Measurements from ENCODE around the gene RIIAD1.
A peak's percentile ranks its signal among the peaks of the same experiment; 100 is the strongest.
"Not testable (repeated sequence)": the region's sequence is repeated elsewhere in the genome, so short reads cannot be mapped to it uniquely, and the experiment has no call there.

The RIIAD1 gene

GRCh38 chr1:151737026-151737425 is 15.7 kb downstream of the RIIAD1 start:
- no peak for DNase-seq

GRCh38 chr1:151737479-151737878 is 16.2 kb downstream of the RIIAD1 start:
- no peak for DNase-seq

DNA sequence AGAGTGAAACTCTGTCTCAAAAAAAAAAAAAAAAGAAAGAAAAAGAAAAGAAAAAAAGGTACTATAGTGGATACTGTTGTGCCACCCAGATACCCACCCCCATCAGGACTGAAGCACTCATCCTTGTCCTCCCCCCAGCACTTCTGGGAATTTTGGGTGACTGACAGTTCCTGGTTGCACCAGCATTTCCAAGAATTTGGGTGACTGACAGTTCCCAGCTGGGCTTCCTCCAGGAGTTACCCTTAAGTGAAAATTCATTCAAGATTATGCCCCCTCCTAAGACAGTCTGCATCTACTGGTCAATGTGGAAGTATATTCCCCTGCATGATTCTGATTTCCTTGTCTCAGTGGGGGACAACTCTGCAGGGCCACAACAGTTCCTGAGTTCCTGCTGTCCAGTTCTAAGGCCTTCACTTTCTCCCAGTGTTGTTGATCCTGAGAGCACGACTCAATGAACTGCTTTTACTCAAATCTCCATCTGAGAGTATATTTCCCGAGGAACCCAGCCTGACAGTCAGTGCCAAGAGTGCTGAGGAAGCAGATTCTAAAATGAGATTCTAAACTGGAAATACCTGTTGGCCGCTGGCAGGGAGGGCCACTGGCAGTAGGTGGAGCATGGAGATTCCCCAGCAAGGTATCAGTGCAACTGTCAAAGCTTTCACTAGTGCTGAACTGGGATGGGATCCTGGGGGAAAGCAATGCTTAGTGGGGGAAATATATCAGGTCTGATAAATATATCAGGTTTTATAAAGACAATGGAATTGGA is 18.5 kb downstream of the RIIAD1 start:
- no peak for DNase-seq

DNA sequence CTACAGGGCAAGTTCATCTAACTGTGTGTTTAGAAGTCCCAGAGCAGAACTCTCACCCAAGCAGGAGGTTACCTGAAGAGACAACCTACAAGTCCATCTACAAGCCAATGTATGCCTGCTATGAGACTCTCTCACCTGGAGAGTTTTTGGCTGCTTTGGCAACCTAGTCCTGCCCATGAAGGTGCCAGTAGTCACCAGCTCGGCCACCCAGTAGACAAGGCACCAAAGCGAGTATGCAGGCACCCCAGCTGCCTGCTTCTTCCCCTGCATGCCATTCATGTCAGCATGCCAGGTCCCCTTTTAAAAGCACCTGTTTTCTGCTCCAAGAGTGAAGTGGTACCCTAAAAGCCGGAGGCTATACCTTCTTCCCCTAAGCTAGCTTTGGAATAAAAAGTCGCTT is 20.2 kb downstream of the RIIAD1 start:
- no peak for DNase-seq

DNA sequence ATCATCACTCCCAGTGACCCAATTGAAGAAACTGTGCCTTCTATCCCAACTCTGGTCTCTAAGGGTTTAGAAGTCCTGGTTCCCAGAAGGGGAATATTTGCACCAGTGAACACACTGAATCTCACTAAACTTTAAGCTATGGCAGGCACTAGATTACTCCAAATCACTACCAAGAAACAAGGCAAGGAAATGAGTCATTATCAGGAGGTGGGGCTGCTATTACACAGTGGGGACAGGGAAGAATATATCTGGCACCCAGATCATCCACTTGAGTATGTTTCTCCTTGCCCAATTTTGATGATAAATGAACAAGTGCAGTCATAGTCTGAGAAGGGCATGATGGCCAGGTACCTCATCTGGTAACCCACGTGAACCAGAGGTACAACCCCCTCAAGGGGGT is 35.0 kb downstream of the RIIAD1 start:
- DNase-seq = no peak

GRCh38 chr1:151759241-151759640 is 37.9 kb downstream of the RIIAD1 start:
- no peak for DNase-seq

DNA sequence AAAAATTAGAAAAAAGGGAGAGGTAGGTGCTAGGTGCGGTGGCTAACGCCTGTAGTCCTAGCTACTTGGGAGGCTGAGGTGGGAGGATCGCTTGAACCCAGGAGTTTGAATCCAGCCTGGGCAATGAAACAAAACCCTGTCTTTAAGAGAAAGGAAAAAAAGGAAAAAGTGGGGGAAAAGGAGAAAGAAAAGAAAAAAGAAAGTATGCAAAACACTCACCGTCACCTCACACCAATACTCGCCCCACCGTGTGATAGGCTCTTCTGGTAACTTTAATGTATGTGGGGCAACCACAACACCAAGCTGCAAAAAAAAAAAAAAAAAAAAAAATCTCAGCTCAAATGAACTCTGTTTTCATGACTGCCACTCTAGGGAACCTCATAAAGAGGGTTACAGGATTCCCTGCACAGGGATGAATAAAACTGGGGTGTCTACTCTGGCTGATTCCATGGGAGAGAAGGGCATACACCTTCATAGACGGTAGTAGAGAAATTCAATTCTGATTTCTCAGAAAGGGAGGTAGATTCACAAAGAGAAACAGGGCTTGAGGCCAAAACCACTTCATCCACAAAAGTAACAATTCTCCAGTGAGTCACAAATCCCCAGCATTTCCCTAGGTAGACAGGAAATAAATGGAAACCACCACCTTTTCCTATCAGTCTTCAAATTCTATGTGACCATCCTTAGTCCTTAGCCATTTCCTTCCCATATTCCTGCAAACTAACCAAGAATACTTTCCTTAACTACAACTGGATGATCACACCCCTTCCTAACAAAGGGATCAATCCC is 39.5 kb downstream of the RIIAD1 start:
- DNase-seq = no peak

- DNase-seq = peak; percentile 74
Observed at GRCh38 chr1:151762941-151763921, 41.9 kb downstream of the RIIAD1 start, which contains the start of gene MRPL9. Gene MRPL9, minus strand, starts transcription at chr1:151763496. Its CDS starts 17 bp downstream, at chr1:151763479.

GRCh38 chr1:151763990-151764389 is 42.7 kb downstream of the RIIAD1 start:
- no peak for DNase-seq

DNA sequence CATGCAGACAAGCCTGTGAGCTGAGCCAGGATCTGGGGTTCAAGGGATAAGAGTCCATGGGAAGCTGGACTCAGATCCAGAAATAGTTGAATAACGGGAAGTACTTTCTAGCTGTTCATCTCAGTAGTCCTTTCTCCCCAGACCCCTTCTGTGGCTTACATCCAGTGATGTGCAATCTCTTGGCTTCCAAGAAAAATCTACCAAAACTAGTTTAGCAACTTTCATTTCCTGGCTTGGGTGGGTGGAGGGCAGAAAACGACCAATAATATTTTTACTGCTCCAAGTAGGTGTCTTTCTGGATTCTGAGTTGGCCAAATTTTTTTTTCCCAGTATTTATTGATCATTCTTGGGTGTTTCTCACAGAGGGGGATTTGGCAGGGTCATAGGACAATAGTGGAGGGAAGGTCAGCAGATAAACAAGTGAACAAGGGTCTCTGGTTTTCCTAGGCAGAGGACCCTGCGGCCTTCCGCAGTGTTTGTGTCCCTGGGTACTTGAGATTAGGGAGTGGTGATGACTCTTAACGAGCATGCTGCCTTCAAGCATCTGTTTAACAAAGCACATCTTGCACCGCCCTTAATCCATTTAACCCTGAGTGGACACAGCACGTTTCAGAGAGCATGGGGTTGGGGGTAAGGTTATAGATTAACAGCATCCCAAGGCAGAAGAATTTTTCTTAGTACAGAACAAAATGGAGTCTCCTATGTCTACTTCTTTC is 47.2 kb downstream of the RIIAD1 start:
- not testable (repeated sequence) for DNase-seq

- not testable (repeated sequence) for DNase-seq
Observed at GRCh38 chr1:151769270-151769669, 47.9 kb downstream of the RIIAD1 start.

DNA sequence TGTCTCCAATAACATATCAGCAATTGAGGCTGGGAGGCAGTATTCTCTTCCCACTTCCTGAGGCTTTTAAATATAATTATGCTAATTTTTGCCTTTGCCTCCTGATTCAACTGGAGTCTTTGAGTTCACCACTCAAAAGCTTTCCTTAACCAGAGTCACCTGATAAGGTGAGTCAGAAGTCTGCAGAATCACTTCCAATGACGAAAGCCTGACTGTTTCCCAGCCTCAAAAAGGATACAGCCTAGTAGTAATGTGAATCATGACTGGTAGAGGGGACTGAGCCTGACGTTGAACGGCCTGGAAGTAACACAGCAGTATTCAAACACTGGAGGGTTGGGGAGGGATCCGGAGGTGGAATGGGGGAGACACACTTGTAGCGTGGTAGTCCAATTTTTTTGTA is 52.4 kb downstream of the RIIAD1 start:
- no peak for DNase-seq

- DNase-seq = no peak
Observed at GRCh38 chr1:151774256-151774922, 53.1 kb downstream of the RIIAD1 start.

DNA sequence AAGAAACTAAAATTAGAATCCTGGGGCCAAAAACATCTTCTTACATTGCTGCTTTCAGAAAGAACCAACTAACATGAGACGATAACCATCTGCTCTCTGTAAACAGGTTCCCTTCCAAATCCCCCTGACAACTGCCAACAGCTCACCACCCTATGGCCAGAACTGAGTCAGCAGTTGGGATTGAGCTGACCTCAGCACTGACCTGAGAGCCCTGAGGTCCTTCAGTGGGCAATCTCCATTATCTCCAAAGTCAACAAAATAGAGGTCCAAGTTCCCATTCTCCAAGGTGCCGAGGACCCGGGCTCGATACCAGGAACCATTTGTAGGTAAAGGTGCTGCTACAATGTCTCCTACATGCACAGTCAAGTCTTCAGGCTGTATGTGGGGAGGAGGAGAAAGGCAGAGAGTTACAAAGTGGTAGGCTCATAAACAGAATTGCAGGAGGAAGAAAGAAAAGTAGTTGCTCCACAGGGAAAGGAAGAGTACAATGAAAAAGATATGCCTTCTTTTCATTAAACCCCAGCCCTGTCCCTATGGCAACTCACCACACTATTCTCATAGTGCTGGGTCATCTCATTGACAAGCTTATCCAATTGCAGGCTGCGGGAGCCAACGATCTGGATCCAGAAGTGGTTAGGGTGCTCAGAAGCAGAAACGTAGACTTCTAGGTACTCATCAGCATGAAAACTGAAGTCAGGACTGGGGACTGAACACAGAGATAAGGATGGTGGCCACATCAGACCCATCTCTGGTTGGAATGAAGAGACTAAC is 54.8 kb downstream of the RIIAD1 start:
- no peak for DNase-seq

GRCh38 chr1:151776665-151777062 is 55.3 kb downstream of the RIIAD1 start:
- DNase-seq = no peak

GRCh38 chr1:151777317-151777716 is 56.0 kb downstream of the RIIAD1 start:
- DNase-seq = no peak
